ENCODE measurements around the gene LMCD1. TPM values are rescaled to one million over a fixed set of nuclear protein-coding genes. Genes with fewer than 3 reads are reported as not detected.

LMCD1 gene
- total and polyA plus RNA-seq, 2 donors (not counting 1 experiment from before 2014, with no cell fraction given) = 60.1 to 137 TPM

GRCh38 chr3:8550611-8551010 lies 49.0 kb downstream of the LMCD1 start:
- Histone ChIP-seq H3K27me3 (ENCODE audit: control insufficient read depth, insufficient read depth, low read length) (no peaks in the 10 kb centered on the region), H3K27ac (ENCODE audit: insufficient read depth, low read length) (no peak overlapping the region), H3K4me3 (replicated peaks in 1 of 4; ENCODE audit: control extremely low read depth in 1 of 4, insufficient read depth in 1 of 4, low read depth in 3 of 4, low read length in 4 of 4) (no peak overlapping the region), H3K9me3 (ENCODE audit: control insufficient read depth, insufficient read depth, low read depth, low read length) (no peaks in the 10 kb centered on the region), H4K20me1 (ENCODE audit: control insufficient read depth, extremely low read depth, insufficient read depth, low read length) (no peaks in the 10 kb centered on the region), H2AFZ (ENCODE audit: low read length) (no peak overlapping the region), H3K9ac (ENCODE audit: insufficient read depth, low read length) (no peak overlapping the region), H3K79me2 (ENCODE audit: control insufficient read depth, insufficient read depth, low read length) (no peaks in the 10 kb centered on the region), H3K4me2 (ENCODE audit: extremely low read depth, insufficient read depth, low read length) (no peak overlapping the region), H3K4me1 (ENCODE audit: control insufficient read depth, extremely low read depth, insufficient read depth, low read length) (peaks cover 6% of the 10 kb centered on the region), H3K36me3 (ENCODE audit: control insufficient read depth, insufficient read depth, low read length) (peaks cover 2% of the 10 kb centered on the region)
- TF ChIP-seq CTCF (conservative IDR thresholded peaks at IDR 0.05 in 1 of 2, IDR thresholded peaks at IDR 0.05 in 1 of 2; ENCODE audit: low read depth in 1 of 2, low read length in 2 of 2) (no peak), EZH2 (IDR thresholded peaks at IDR 0.05; ENCODE audit: low read length, missing control alignments) (no peak)
- no peak for DNase-seq (ENCODE audit: low read depth in 2 of 2)

GRCh38 chr3:8552223-8552762 lies 50.7 kb downstream of the LMCD1 start:
- no peak overlapping the region for H3K27ac ChIP-seq (ENCODE audit: insufficient read depth, low read length)
- no peak for TF ChIP-seq CTCF (conservative IDR thresholded peaks at IDR 0.05 in 1 of 2, IDR thresholded peaks at IDR 0.05 in 1 of 2; ENCODE audit: low read depth in 1 of 2, low read length in 2 of 2)
- TF ChIP-seq EZH2 (IDR thresholded peaks at IDR 0.05; ENCODE audit: low read length, missing control alignments) = no peak
- H3K36me3 ChIP-seq (ENCODE audit: control insufficient read depth, insufficient read depth, low read length) = peaks cover 2% of the 10 kb centered on the region
- H3K9ac ChIP-seq (ENCODE audit: insufficient read depth, low read length) = no peak overlapping the region
- no peaks in the 10 kb centered on the region for H3K9me3 ChIP-seq (ENCODE audit: control insufficient read depth, insufficient read depth, low read depth, low read length)
- H2AFZ ChIP-seq (ENCODE audit: low read length) = no peak overlapping the region
- no peaks in the 10 kb centered on the region for H3K27me3 ChIP-seq (ENCODE audit: control insufficient read depth, insufficient read depth, low read length)
- no peaks in the 10 kb centered on the region for H3K79me2 ChIP-seq (ENCODE audit: control insufficient read depth, insufficient read depth, low read length)
- no peaks in the 10 kb centered on the region for H4K20me1 ChIP-seq (ENCODE audit: control insufficient read depth, extremely low read depth, insufficient read depth, low read length)
- no peak for DNase-seq (ENCODE audit: low read depth in 2 of 2)
- H3K4me3 ChIP-seq (replicated peaks in 1 of 4; ENCODE audit: control extremely low read depth in 1 of 4, insufficient read depth in 1 of 4, low read depth in 3 of 4, low read length in 4 of 4) = no peak overlapping the region
- H3K4me1 ChIP-seq (ENCODE audit: control insufficient read depth, extremely low read depth, insufficient read depth, low read length) = peaks cover 10% of the 10 kb centered on the region
- H3K4me2 ChIP-seq (ENCODE audit: extremely low read depth, insufficient read depth, low read length) = no peak overlapping the region

GRCh38 chr3:8553405-8553804 lies 51.8 kb downstream of the LMCD1 start:
- H3K4me1 ChIP-seq (ENCODE audit: control insufficient read depth, extremely low read depth, insufficient read depth, low read length) = peaks cover 10% of the 10 kb centered on the region
- H3K79me2 ChIP-seq (ENCODE audit: control insufficient read depth, insufficient read depth, low read length) = no peaks in the 10 kb centered on the region
- H4K20me1 ChIP-seq (ENCODE audit: control insufficient read depth, extremely low read depth, insufficient read depth, low read length) = no peaks in the 10 kb centered on the region
- no peaks in the 10 kb centered on the region for H3K27me3 ChIP-seq (ENCODE audit: control insufficient read depth, insufficient read depth, low read length)
- no peak overlapping the region for H3K4me2 ChIP-seq (ENCODE audit: extremely low read depth, insufficient read depth, low read length)
- H2AFZ ChIP-seq (ENCODE audit: low read length) = no peak overlapping the region
- H3K36me3 ChIP-seq (ENCODE audit: control insufficient read depth, insufficient read depth, low read length) = peaks cover 4% of the 10 kb centered on the region
- H3K4me3 ChIP-seq (replicated peaks in 1 of 4; ENCODE audit: control extremely low read depth in 1 of 4, insufficient read depth in 1 of 4, low read depth in 3 of 4, low read length in 4 of 4) = no peak overlapping the region
- H3K9ac ChIP-seq (ENCODE audit: insufficient read depth, low read length) = no peak overlapping the region
- TF ChIP-seq CTCF (conservative IDR thresholded peaks at IDR 0.05 in 1 of 2, IDR thresholded peaks at IDR 0.05 in 1 of 2; ENCODE audit: low read depth in 1 of 2, low read length in 2 of 2) (no peak), EZH2 (IDR thresholded peaks at IDR 0.05; ENCODE audit: low read length, missing control alignments) (no peak)
- no peaks in the 10 kb centered on the region for H3K9me3 ChIP-seq (ENCODE audit: control insufficient read depth, insufficient read depth, low read depth, low read length)
- no peak for DNase-seq (ENCODE audit: low read depth in 2 of 2)
- H3K27ac ChIP-seq (ENCODE audit: insufficient read depth, low read length) = no peak overlapping the region
